Right lobe of liver (tissue), 6 donors: ENCODE data around the gene SMG7. TPM values are rescaled to one million over a fixed set of nuclear protein-coding genes. Genes with fewer than 3 reads are reported as not detected.

Source experiments
- ATAC-seq, 4 donors: fragments of 200-7000 bp; cut with Tn5 transposase; one replicate each; pipeline ENCODE4 v1.9.1; 2020; ENCODE audit warnings: mild to moderate bottlenecking in 4 of 4, moderate library complexity in 4 of 4
- DNase-seq, 3 donors: peaks; one replicate each; pipeline ENCODE4 v3.0.0-alpha.2; 2020
- H3K27ac ChIP-seq, 3 donors: fragments of 200-600 bp; one replicate each; pipeline ENCODE4 v1.8.0; 2022
- H3K27me3 ChIP-seq, 2 donors: fragments of 200-600 bp; one replicate each; pipeline ENCODE4 v1.8.0; 2022
- H3K36me3 ChIP-seq, 4 donors: fragments of 200-600 bp; sonication (generic) in 1 of 4; one replicate each; pipeline versions ENCODE4 v1.5.1 to v1.8.0; 2017 to 2022; ENCODE audit warnings: control low read depth in 1 of 4
- H3K4me1 ChIP-seq, 4 donors: fragments of 200-600 bp; sonication (generic) in 1 of 4; one replicate each; pipeline versions ENCODE4 v1.5.1 to v1.8.0; 2017 to 2022; ENCODE audit warnings: control low read depth in 1 of 4
- H3K4me3 ChIP-seq, 3 donors: fragments of 200-600 bp; one replicate each; pipeline ENCODE4 v1.8.0; 2022
- H3K9me3 ChIP-seq, 4 donors: fragments of 200-600 bp; sonication (generic) in 1 of 4; one replicate each; pipeline versions ENCODE4 v1.5.1 to v1.8.0; 2017 to 2022; ENCODE audit warnings: control low read depth in 1 of 4
- POLR2A ChIP-seq: fragments of 450-650 bp; IDR thresholded peaks from one replicate; pipeline ENCODE4 v1.6.1; 2017; ENCODE audit warnings: antibody characterized with exemption, mild to moderate bottlenecking
- WGBS: methylation state at CpG from one replicate; pipeline ENCODE4 v1.1.6; 2018; ENCODE audit warnings: low coverage, low lambda C conversion rate; ENCODE audit not compliant: insufficient coverage; ENCODE audit errors: missing lambda C conversion rate; 5-methylcytosine and 5-hydroxymethylcytosine counted together
- intact Hi-C, 2 donors: fragments of 100-400 bp; cut with DNase I; formaldehyde crosslinking; loops; one replicate each; pipeline versions ENCODE4 v1.11.2 to v1.14.1; 2022
- total RNA-seq, 6 experiments: library from RNA; depleted of rRNA in 2 of 6; stranded (reverse); fragments of >200 nt in 2 of 6; fragmentation: NEBNext Ultra II Directional in 3 of 6; extraction: Animal tissue kit (Norgen Biotek cat#: 25700) in 3 of 6; gene quantifications; one replicate each; pipeline versions ENCODE4 v1.1.0 to v1.2.4, GENCODE V29; 2016 to 2023
- TF ChIP-seq, protein P1 (sequence below), 4 donors: fragments of 200-600 bp in 3 of 4; fragments of 450-650 bp in 1 of 4; IDR thresholded peaks; one replicate each; pipeline versions ENCODE4 v1.5.1 to v1.8.0; 2016 to 2022; ENCODE audit warnings: antibody characterized with exemption in 4 of 4, mild to moderate bottlenecking in 2 of 4
- donor health status: DM: no; HTN: yes; CAD: no.
- donor health status: DM: no; HTN: no; CAD: no.
- donor health status: DM: no; HTN: no; CAD: no.
- donor health status: DM: no; HTN: yes; CAD: no.
- donor health status: DM: no; HTN: yes; CAD: no.

The SMG7 gene
- total RNA-seq, 6 experiments from 2014 or later = 23.5 to 35.3 (median 25.2) TPM

DNA sequence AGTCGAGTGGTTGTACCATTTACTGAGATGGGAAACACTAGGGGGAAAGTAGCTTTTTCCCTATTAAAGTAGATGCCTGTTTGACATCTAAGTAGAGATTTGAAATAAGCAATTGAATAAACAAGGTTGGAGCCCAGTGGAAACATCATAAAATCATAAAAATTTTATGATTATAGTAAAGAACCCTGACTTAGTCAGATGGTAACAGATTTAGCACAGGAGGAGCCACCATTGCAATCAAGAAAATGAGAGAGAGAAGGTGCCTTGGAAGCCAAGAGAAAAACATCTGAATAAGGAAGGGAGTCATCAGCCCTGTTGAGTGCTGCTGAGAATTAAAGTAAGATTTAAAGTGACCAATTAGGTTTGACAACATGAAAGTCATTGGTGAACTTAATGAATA lies 49.8 kb downstream of the SMG7 start:
- Histone ChIP-seq H3K36me3 (peaks cover 0 to 25% (median 12%) of the 10 kb centered on the region in 4 donors), H3K9me3 (no peaks in the 10 kb centered on the region), H3K27ac (no peak overlapping the region), H3K4me1 (no peaks in the 10 kb centered on the region), H3K27me3 (no peaks in the 10 kb centered on the region), H3K4me3 (no peak overlapping the region)
- ATAC-seq (no peak), DNase-seq (no peak)
- no peak for TF ChIP-seq POLR2A
- WGBS = 86% methylated on average over 1 of the region's 1 CpG
- intact Hi-C loops = no loop called here

DNA sequence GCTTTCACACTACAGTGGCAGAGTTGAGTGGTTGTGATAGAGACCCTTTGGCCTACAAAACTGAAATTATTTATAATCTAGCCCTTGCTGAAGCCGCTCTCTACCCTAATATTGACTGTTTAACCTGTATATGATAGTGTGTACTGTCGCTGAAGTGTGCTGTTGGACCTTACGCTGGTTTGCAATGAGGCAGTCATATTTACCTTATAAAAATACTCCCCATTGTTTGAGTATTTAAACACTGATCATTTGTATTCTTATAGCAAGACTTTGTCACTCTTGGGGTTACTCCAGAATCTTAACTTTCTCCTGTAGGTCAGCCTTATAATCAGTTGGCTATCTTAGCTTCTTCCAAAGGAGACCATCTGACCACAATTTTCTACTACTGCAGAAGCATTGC lies 56.3 kb downstream of the SMG7 start:
- ATAC-seq (no peak), DNase-seq (no peak)
- H3K4me3 ChIP-seq = no peak overlapping the region
- H3K27ac ChIP-seq = no peak overlapping the region
- H3K4me1 ChIP-seq = no peaks in the 10 kb centered on the region
- peaks cover 0 to 59% (median 13%) of the 10 kb centered on the region in 4 donors for H3K36me3 ChIP-seq
- intact Hi-C loops = no loop called here
- no peaks in the 10 kb centered on the region for H3K27me3 ChIP-seq
- H3K9me3 ChIP-seq = no peaks in the 10 kb centered on the region
- WGBS = 89% methylated on average over 3 of the region's 3 CpGs
- TF ChIP-seq, protein P1, sequence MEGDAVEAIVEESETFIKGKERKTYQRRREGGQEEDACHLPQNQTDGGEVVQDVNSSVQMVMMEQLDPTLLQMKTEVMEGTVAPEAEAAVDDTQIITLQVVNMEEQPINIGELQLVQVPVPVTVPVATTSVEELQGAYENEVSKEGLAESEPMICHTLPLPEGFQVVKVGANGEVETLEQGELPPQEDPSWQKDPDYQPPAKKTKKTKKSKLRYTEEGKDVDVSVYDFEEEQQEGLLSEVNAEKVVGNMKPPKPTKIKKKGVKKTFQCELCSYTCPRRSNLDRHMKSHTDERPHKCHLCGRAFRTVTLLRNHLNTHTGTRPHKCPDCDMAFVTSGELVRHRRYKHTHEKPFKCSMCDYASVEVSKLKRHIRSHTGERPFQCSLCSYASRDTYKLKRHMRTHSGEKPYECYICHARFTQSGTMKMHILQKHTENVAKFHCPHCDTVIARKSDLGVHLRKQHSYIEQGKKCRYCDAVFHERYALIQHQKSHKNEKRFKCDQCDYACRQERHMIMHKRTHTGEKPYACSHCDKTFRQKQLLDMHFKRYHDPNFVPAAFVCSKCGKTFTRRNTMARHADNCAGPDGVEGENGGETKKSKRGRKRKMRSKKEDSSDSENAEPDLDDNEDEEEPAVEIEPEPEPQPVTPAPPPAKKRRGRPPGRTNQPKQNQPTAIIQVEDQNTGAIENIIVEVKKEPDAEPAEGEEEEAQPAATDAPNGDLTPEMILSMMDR (IDR thresholded peaks at IDR 0.05) = no peak
- TF ChIP-seq POLR2A = no peak

DNA sequence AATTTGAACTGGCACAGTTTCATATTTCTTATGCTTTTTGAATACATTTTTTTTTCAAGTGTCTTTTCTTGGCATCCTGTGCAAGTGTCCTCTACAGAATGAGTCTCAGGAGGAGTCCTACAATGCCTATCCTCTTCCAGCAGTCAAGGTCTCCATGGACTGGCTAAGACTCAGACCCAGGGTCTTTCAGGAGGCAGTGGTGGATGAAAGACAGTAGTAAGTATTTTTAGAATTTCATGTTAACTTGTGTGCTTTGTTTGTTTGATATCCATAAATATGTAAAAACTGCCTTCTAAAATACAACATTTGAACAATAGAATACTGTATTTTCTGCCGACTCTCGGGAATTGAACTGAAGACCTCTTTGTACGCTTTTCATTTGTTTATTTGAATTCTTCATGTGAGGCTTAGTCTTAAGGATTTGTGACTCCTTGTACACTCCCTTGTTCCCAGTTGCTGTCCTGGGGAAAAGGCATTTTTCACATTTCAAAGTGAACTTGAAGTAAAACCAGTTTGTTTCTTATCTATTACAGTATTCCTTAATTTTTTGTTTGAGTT lies 61.4 kb downstream of the SMG7 start:
- Histone ChIP-seq H3K4me1 (no peaks in the 10 kb centered on the region), H3K36me3 (peaks cover 6 to 77% (median 15%) of the 10 kb centered on the region in 4 donors), H3K4me3 (no peak overlapping the region), H3K9me3 (no peaks in the 10 kb centered on the region), H3K27me3 (no peaks in the 10 kb centered on the region), H3K27ac (no peak overlapping the region)
- TF ChIP-seq POLR2A = no peak
- TF ChIP-seq, protein P1 (IDR thresholded peaks at IDR 0.05) = no peak
- WGBS = 97% methylated on average over 3 of the region's 3 CpGs
- no peak for DNase-seq
- no peak for ATAC-seq
- intact Hi-C loops = no loop called here

DNA sequence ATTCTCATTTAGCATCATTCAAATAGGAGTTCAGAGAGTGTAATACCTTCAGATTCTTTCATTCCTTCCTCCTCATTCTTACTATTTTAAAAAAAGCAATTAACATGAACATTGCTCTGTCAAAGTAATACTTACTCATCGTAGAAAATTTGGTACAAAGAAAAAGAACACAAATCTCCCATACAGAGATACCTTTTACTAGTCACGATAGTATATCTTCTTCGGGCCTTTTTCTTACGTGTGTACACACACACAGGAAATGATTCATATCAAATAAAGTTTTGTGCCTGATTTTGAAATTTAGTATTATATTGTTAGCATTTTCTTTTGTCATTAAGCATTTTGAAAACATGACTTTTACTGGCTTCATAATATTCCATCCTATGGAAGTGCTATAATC lies 65.1 kb downstream of the SMG7 start:
- peaks cover 6 to 86% (median 25%) of the 10 kb centered on the region in 4 donors for H3K36me3 ChIP-seq
- no peaks in the 10 kb centered on the region for H3K9me3 ChIP-seq
- intact Hi-C loops = no loop called here
- ATAC-seq (no peak), DNase-seq (no peak)
- no peak for TF ChIP-seq POLR2A
- TF ChIP-seq, protein P1 (IDR thresholded peaks at IDR 0.05) = no peak
- no peaks in the 10 kb centered on the region for H3K4me1 ChIP-seq
- H3K27ac ChIP-seq = no peak overlapping the region
- no peaks in the 10 kb centered on the region for H3K27me3 ChIP-seq
- H3K4me3 ChIP-seq = no peak overlapping the region
- WGBS = 93% methylated on average over 4 of the region's 4 CpGs

DNA sequence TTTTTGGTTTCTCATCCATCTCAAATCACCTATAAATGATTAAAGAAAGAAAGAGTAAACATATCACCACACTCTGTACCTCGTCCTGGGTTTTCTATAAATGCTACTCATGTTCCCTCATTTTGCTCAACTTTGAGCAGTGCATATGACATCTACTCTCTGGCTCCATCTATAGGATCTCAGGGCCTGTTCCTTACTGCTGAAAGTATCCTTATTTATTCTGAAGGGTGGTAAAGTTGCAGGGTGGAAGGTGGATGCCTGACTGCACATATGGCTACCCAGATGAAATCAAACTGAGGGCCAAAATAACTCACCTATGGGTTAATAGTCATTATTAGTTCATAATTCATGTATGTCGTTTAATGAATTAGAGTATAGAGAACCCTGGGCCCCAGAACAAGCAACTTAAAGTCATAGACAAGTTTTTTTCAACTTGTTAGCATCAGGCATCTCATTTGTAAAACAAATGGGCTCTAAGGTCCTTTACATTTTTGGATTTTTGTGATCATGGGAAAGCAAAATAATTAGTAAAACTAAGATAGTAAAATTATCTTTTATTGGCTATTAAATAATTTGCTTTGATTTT lies 71.4 kb downstream of the SMG7 start:
- DNase-seq (no peak), ATAC-seq (peak; percentile 87 to 91 (median 88))

More for the DNA sequence above, 71.4 kb downstream of the SMG7 start:
- H3K36me3 ChIP-seq = peaks cover 0 to 74% (median 27%) of the 10 kb centered on the region in 4 donors
- WGBS = 40% methylated on average over 2 of the region's 2 CpGs
- TF ChIP-seq, protein P1 (IDR thresholded peaks at IDR 0.05) = peak; percentile 48 to 64 (median 55)
- TF ChIP-seq POLR2A = no peak
- no peaks in the 10 kb centered on the region for H3K27me3 ChIP-seq
- no peak overlapping the region for H3K27ac ChIP-seq
- intact Hi-C loops = loop anchor here in 1 of 2 donors (5.0 kb wide), 1 partner anchor 71 kb away; the partner anchor contains the start of gene SMG7
- H3K4me1 ChIP-seq = no peaks in the 10 kb centered on the region
- H3K9me3 ChIP-seq = no peaks in the 10 kb centered on the region
- H3K4me3 ChIP-seq = no peak overlapping the region
